CD14-positive monocyte (primary cell): ENCODE measurements around the gene SPAST. TPM values are rescaled to one million over a fixed set of nuclear protein-coding genes. Genes with fewer than 3 reads are reported as not detected.

ENCODE experiments used
- polyA plus RNA-seq, 3 donors: library from polyadenylated mRNA; depleted of rRNA in 1 of 3; unstranded in 2 of 3; stranded (reverse) in 1 of 3; fragments of 300-500 nt in 2 of 3; fragments of >200 nt in 1 of 3; fragmentation: Illumina TruSeq in 2 of 3; gene quantifications; 1 replicate in 2 of 3; 2 replicates in 1 of 3; pipeline ENCODE4 v1.2.3, GENCODE V29; 2012 to 2021

The SPAST gene
- polyA plus RNA-seq, 3 donors, result 10.4 to 17.4 (median 14.0) TPM

Other genes starting within 250 kb of the SPAST start
- gene MEMO1, start 52.5 kb upstream of the SPAST start, polyA plus RNA-seq, result 10 to 100 TPM; 49.5 to 63.7 (median 57.0) TPM
- 100 to 1,000 TPM in 2 of 3 donors, 10 to 100 TPM in 1; 53.7 to 137 (median 122) TPM for gene DPY30, start 23.8 kb upstream of the SPAST start, polyA plus RNA-seq
- gene SLC30A6, start 102.3 kb downstream of the SPAST start, polyA plus RNA-seq, result 10 to 100 TPM in 1 of 3 donors, 1 to 10 TPM in 2; 2.8 to 12.2 (median 8.6) TPM
- gene NLRC4, start 201.3 kb downstream of the SPAST start, polyA plus RNA-seq, result 10 to 100 TPM; 18.8 to 38.3 (median 27.3) TPM
- 10 to 100 TPM in 2 of 3 donors, 1 to 10 TPM in 1; 1.5 to 25.7 (median 20.0) TPM for gene YIPF4, start 214.3 kb downstream of the SPAST start, polyA plus RNA-seq